VCaP (cell line): Measurements from ENCODE around the gene TTC8.

Experiments
- H3K27ac ChIP-seq: fragments of 450-650 bp; 2 replicates; pipeline ENCODE4 v1.5.1; 2017
- CTCF ChIP-seq: fragments of 450-650 bp; conservative IDR thresholded peaks from 2 replicates; pipeline ENCODE4 v1.5.1; 2017; ENCODE audit warnings: mild to moderate bottlenecking, moderate library complexity

The TTC8 gene

GRCh38 chr14:88879022-88879421, 54.6 kb downstream of the TTC8 start:
- H3K27ac ChIP-seq = no peak overlapping the region
- TF ChIP-seq CTCF = no peak

GRCh38 chr14:88882236-88882635, 57.8 kb downstream of the TTC8 start:
- no peak for TF ChIP-seq CTCF
- no peak overlapping the region for H3K27ac ChIP-seq

- TF ChIP-seq CTCF = no peak
These were observed 70.7 kb downstream of the TTC8 start for GRCh38 chr14:88895116-88895515.

GRCh38 chr14:88901189-88901588, 76.7 kb downstream of the TTC8 start:
- H3K27ac ChIP-seq = no peak overlapping the region
- no peak for TF ChIP-seq CTCF

More at GRCh38 chr14:88895116-88895515, 70.7 kb downstream of the TTC8 start:
- H3K27ac ChIP-seq = peak overlapping the region; percentile 27

GRCh38 chr14:88901991-88902390, 77.5 kb downstream of the TTC8 start:
- H3K27ac ChIP-seq = no peak overlapping the region
- TF ChIP-seq CTCF = no peak

- H3K27ac ChIP-seq = no peak overlapping the region
- no peak for TF ChIP-seq CTCF
These were observed 78.4 kb downstream of the TTC8 start for GRCh38 chr14:88902850-88903249.

- no peak for TF ChIP-seq CTCF
These were observed 79.8 kb downstream of the TTC8 start for GRCh38 chr14:88904206-88904647.

GRCh38 chr14:88904864-88905263, 80.4 kb downstream of the TTC8 start:
- H3K27ac ChIP-seq = no peak overlapping the region
- TF ChIP-seq CTCF = no peak

More at GRCh38 chr14:88904206-88904647, 79.8 kb downstream of the TTC8 start:
- no peak overlapping the region for H3K27ac ChIP-seq
